ENCODE results near the gene POLR3GL.
"Not testable (repeated sequence)": the region's sequence is repeated elsewhere in the genome, so short reads cannot be mapped to it uniquely, and the experiment has no call there.

Gene POLR3GL

DNA sequence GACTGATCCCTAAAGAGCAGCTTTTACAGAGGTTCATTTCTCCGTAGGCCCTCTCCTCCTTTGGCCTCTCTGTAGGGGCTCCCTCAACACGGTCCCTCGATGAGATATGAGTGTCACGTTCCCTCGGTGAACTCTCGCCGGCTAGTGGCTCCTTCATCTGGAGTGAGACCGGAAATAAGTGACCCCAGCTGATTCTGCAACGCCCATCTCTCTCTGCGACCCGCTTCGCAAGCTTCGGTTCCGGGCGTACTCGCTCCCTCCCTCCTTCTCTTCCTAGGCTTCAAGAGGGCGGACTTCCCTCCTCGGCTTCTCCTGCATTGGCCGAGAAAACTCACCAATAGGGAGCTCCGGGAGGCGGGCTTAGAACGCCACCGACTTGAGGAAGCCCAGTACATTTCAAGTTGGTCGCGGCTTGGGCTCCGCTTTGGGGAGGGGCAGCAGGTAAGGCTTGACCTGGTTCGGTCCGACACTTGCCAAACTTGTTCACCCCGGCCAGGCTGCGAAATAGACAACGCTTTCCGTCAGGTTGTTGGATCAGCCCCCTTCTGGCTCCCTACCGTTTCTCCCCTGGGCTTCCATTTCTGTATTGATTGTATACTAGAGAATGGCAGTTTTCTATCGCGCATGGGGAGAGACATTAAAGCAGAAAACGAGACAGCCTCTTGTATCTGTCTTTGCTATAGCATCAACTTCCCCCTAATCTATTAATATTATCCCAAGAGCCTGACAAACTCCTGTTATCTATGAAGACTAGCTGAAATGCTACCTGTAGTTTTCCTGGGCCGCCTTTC is at the start of gene POLR3GL, which contains the start of gene ANKRD34A:
POLR3GL (plus strand) TSS at position 363 of the 791 bp plus-strand sequence. CDS start 10,176 bp downstream, outside the sequence.
ANKRD34A (minus strand) TSS at position 248 of the 791 bp plus-strand sequence. CDS start 2,816 bp downstream, outside the sequence.
- DNase-seq = peak; percentile 98

DNA sequence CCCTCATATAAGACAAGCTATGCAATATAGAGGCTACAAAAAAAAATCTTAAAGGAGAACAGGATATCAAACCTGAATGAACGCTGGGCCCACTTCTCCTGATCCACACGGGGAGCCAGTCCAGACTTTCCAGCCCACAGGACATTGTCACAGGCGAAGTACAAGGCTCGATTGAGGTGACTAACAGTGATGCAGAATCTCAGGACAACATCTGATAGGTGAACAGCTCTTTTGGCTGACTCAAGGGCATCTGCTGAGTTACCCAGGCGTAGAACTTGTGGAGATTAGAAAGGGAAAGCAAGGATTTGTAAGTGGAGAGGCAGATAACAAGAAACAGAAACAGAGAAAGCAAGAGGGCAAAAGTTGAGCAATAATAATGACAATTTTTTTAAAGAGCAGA is 47.7 kb upstream of the POLR3GL start:
- DNase-seq = no peak

- no peak for DNase-seq
These were observed 46.9 kb upstream of the POLR3GL start for GRCh38 chr1:145917595-145917994.

GRCh38 chr1:145918144-145918991 is 46.1 kb upstream of the POLR3GL start, which contains the start of gene PEX11B:
TSS of gene PEX11B (minus strand) at chr1:145918717. CDS start at chr1:145918688, 29 bp downstream.
- peak; percentile 94 for DNase-seq

GRCh38 chr1:145918992-145919939 is 45.2 kb upstream of the POLR3GL start:
- peak; percentile 83 for DNase-seq

DNA sequence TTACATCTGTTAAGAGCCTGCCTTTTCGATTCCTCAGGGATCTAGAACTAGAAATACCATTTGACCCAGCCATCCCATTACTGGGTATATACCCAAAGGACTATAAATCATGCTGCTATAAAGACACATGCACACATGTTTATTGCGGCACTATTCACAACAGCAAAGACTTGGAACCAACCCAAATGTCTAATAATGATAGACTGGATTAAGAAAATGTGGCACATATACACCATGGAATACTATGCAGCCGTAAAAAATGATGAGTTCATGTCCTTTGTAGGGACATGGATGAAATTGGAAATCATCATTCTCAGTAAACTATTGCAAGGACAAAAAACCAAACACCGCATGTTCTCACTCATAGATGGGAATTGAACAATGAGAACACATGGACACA is 44.2 kb upstream of the POLR3GL start:
- DNase-seq = not testable (repeated sequence)

- no peak for DNase-seq
These were observed 42.2 kb upstream of the POLR3GL start for GRCh38 chr1:145922266-145922665.

- no peak for DNase-seq
These were observed 37.8 kb upstream of the POLR3GL start for GRCh38 chr1:145926686-145927062.

DNA sequence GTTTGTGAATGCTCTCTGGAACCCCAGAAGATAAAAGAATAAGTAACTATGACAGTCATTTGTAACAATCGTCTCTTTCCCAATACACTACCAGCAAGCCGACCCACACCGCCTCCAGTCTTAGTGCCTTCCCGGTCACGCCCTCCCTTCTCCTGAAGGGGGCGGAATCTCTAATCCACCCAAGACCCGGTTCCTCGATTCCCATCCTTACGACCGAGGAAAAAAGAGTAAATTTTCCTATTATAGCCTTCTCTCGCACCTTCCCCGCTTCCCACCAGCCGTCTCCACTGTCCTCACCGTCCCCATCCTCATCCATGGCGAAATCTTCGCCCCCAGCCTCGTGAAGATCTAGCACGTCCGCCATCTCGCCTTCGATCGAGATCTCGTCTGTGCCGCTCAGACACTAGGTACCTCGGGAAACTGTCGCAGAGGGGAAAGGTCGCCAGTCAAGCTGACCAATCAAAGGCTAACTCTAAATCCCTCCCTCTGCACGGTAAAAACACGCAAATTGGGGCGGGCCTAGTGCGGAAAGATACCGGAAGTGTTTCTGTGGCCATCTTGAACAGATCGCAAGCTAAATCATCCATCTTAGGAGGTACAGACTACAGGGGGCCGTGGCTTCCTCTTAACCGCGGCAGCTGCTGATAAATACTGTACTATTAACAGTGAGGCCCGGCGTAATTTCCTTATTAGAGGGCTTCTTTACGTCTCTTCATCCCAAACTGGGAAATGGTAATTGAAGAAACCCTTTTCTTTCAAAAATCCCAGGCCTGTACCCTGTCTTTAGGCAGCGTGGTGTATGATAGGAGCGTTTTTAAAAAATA is 37.2 kb upstream of the POLR3GL start, which contains the start of gene RBM8A:
RBM8A (minus strand) TSS at position 422 of the 824 bp plus-strand sequence; CDS start at position 364, 58 bp downstream.
- DNase-seq = peak; percentile 99

DNA sequence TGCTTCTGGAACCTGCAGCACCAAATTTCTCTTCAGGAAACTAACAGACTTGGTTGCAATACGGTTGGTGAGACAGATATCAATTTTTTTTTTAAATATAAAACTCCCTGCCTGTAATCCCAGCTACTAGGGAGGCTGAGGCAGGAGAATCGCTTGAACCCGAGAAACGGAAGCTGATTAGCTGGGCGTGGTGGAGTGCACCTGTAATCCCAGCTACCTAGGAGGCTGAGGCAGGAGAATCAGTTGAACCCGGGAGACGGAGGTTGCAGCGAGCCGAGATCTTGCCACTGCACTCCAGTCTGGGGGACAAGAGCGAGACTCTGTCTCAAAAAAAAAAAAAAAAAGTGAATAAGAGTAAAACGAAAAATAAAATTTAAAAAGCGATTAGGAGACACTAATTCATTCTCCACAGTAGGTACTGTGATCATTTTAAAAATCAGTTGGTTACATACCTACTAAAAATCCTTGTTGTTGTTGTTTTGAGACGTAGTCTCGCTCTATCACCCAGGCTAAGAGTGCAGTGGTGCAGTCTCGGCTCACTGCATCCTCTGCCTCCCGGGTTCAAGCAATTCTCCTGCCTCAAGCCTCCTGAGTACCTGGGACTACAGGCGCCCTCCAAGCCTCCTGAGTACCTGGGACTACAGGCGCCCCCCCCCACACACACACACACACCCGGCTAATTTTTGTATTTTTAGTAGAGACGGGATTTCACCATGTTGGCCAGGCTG is 36.4 kb upstream of the POLR3GL start:
- DNase-seq = no peak

DNA sequence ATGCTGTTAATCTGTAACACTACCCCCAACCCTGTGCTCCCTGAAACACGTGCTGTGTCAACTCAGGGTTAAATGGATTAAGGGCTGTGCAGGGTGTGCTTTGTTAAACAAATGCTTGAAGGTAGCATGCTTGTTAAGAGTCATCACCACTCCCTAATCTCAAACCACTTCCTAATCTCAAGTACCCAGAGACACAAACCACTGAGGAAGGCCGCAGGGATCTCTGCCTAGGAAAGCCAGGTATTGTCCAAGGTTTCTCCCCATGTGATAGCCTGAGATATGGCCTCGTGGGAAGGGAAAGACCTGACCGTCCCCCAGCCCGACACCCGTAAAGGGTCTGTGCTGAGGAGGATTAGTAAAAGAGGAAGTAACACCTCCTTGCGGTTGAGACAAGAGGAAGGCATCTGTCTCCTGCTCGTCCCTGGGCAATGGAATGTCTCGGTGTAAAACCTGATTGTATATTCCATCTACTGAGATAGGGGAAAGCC is 31.9 kb upstream of the POLR3GL start:
- DNase-seq = peak; percentile 73

DNA sequence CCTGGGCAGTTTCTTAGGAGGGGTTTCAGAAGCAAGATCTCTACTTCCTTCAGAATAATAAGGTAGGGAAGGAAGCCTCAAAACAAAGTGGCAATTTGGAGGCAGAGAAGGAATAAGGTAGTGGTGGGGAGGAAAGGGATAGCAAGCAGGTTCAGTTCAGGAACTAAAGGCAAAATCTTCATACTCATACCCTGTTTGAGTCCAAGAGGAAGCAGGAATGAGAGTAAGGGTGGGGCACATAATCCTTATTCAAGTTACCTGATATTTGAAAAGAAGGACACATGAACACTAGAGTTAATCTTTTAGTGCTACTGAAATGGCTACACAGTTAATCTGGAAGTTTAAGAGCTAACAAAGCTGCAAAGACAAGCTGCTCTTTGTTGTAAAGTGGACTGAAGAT is 28.8 kb upstream of the POLR3GL start:
- no peak for DNase-seq

GRCh38 chr1:145936247-145936646 is 28.2 kb upstream of the POLR3GL start:
- DNase-seq = no peak

DNA sequence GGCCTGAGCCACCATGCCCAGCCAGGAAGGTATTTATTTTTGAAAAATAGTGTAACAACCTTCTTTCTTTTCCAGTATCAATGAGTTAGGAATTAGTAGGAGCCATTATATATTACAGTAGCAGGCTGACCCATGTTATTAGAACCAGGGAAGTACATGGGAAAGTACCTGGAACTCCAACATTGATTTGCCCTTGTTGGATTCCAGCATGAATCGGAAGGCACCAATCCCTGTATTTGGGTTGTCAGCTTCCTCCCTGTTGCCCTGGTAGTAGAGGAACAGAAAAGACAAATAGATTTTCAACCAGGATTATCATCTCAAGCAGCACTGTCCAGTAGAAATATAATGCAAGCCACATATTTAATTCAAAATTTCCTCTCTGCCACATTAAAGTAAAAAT is 27.1 kb upstream of the POLR3GL start:
- no peak for DNase-seq

- DNase-seq = no peak
These were observed 22.1 kb upstream of the POLR3GL start for GRCh38 chr1:145942405-145942804.

DNA sequence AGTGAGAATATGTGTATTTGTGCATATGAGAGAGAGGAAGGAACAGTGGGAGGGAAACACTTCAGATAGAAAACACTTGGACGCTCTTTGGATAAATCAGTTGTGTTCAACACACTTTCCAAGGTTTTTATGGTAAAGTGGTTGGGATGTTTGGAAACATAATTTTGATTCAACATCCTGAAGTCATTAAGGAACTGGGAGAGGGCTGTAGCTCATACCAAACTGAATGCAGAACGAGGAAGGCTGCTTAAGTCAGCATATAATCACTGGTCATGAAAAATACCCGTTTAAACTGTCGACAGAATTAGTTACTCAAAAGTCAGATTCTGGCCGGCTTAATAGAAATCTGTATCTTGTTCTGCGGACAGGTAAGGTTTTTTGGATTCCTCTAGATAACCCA is 21.6 kb upstream of the POLR3GL start:
- no peak for DNase-seq

DNA sequence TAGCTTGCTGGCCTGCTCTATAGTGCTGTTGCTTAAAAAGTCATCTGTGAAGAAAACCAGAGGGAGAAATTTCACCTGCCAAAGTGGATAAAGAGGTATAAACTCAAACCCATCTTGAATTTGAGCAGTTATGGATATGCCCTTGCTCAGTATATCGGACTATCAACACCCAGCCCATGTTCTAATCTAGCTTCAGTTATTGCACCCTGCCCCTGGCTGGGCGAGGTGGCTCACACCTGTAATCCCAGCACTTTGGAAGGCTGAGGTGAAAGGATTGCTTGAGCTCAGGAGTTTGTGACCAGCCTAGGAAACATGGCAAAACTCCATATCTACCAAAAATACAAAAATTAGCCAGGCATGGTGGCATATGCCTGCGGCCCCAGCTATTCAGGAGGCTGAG is 20.0 kb upstream of the POLR3GL start:
- DNase-seq = no peak

DNA sequence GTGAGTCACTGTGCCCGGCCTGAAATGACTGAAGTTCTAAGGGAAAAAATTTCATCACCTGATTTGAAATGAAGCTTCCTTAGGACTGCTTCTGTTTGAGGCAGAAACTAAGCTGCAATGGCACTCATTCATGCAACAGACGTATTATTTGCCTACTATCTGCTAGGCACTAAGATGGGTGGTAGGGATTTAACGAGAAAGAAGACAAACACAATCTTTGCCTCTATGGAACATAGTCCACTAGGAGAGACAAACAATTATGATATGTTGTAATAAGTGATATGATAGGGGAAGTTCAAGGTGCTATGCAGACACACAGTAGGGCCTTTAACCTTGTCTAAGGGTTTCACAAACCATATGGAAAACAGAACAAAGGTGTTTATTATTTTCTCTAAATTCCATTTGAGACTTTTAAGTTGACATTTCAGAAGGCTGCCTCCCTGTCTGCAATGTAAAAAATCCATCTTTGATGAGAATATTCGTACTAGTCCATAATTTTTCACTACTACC is 18.0 kb upstream of the POLR3GL start:
- DNase-seq = no peak

DNA sequence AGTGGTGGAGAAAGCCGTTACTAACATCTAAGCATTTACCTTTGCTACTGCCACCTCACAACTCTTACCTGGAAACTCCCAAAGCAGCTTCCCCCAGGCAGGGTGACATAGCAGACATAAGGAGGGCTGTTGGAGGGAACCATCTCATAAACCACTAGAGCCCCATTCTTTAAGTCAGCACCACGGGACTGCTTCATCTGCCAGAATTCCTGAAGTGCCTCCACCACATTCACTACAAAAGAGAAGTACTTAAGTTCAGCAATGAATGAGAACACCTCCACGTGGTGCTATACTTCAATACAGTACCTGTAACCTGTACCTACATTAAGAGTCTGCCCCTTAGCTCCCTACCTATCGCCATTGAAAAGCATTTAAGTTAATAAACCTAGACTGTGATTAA is 16.9 kb upstream of the POLR3GL start:
- no peak for DNase-seq

- no peak for DNase-seq
These were observed 15.3 kb upstream of the POLR3GL start for GRCh38 chr1:145949219-145949618.
